Stromal cell of bone marrow (primary cell): ENCODE measurements around the gene TMEM225B.
A peak's percentile ranks its signal among the peaks of the same experiment; 100 is the strongest.
"Not testable (repeated sequence)": the region's sequence is repeated elsewhere in the genome, so short reads cannot be mapped to it uniquely, and the experiment has no call there.

Experiments
- DNase-seq: peaks from one replicate; pipeline ENCODE4 v3.0.0-alpha.2; 2012; ENCODE audit warnings: low read depth

Gene TMEM225B, protein sequence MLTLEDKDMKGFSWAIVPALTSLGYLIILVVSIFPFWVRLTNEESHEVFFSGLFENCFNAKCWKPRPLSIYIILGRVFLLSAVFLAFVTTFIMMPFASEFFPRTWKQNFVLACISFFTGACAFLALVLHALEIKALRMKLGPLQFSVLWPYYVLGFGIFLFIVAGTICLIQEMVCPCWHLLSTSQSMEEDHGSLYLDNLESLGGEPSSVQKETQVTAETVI

DNA sequence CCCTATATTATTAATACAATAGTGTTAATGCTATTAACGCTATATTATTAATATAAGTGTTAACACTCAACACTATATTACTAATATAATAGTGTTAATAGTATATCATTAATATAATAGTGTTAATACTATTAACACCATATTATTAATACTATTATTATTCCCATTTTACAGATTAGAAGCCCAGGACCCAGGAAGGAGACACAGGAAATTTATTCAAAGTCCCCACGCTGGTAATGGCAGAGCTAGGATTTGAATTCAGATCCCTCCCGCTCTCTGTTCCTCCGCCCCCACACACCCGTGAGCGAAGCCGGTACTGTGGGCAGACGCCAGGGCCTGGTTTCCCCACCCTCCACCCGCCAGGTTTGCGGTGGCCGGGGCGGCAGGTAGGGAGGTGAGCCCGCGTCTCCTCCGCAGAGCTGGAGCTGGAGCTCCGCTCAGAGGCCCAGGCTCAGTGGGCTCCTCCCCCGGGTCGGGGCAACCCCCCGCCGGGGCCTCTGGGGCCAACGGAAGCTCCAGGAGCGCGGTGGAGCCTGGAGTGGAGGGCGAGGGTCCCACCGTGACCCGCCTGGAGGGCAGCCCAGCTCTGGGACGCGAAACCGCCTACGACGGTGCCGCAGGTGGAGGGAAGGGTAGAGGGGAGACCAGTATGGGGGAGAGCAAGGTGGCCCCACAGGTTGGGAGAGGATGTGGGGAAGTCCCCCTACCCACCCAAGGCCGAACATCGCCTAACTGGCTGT, at the start of gene TMEM225B:
Gene TMEM225B, plus strand, starts transcription at position 506 of the 740 bp plus-strand sequence. CDS start 6,122 bp downstream, outside the sequence.
- DNase-seq, result no peak

DNA sequence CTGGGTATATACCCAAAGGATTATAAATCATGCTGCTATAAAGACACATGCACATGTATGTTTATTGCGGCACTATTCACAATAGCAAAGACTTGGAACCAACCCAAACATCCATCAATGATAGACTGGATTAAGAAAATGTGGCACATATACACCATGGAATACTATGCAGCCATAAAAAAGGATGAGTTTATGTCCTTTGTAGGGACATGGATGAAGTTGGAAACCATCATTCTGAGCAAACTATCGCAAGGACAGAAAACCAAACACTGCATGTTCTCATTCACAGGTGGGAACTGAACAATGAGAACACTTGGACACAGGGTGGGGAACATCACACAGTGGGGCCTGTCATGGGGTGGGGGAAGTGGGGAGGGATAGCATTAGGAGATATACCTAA, 48.5 kb upstream of the TMEM225B start:
- not testable (repeated sequence) for DNase-seq

DNA sequence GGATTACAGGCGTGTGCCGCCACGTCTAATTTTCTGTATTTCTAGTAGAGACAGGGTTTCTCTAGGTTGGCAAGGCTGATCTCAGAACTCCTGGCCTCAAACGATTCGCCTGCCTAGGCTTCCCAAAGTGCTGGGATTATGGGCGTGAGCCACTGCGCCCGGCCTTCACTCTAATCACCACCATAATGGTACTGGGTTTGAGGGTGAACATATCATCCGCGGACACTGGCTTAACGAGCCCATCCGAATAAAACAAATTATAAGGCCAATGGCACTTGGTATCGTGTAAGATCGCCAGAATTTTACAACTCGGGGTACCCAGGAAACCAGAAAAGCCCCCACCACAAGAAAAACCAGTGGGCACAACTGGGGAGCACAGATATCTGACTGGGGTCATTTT, 46.7 kb upstream of the TMEM225B start:
- DNase-seq, result no peak

DNA sequence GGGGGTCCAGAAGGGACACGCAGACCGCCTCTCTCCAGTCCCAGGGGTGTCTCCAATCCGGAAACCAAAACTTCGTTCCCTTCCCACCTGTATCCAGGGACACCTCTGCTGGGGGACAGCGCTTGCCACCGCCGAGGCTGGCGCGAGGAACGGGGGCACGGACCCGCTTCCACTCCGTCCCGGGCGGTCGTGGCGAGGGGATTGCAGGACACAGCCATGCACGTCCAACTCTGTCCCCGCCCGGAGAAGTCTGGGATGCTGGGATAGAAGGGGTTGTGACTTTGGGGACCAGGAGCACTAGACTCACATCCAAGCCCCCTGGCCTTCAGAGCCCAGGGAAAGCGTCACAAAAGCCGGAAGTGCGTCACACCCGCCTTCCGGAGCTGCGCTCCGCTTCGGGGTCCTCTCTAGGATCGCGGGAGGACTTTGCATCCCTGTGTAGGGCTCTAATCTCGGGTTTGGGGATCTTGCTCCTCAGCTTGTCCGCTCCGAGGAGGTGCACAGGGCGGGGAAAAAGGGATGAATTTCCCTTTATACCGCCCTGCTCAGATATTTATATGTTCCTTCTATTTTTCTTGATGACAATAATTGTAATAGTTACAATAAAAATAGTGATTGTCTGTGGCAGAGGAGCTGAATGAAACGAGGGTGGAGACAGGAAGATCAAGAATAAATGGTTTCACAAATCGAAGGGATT, 46.2 kb upstream of the TMEM225B start, which contains the start of gene FAM200A:
Gene FAM200A, minus strand, starts transcription at position 348 of the 697 bp plus-strand sequence. CDS start 3,707 bp downstream, outside the sequence.
- DNase-seq, result peak; percentile 91

DNA sequence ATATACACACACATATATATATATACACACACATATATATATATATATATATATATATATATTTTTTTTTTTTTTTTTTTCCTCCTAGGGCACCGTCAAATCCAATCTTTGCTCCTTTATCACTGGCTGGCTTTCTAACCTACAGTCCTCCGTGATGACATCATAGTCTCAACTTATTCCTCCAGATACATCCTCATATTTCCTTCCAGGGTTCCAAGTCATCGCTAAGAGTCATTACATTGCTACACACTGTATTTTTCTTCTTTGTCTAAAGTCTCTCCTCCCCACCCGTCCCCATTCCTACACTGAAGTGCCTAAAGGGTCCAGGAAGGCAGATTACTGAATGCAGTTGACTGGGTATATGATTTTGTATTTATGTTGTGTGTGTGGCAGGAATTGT, 45.0 kb upstream of the TMEM225B start:
- no peak for DNase-seq

DNA sequence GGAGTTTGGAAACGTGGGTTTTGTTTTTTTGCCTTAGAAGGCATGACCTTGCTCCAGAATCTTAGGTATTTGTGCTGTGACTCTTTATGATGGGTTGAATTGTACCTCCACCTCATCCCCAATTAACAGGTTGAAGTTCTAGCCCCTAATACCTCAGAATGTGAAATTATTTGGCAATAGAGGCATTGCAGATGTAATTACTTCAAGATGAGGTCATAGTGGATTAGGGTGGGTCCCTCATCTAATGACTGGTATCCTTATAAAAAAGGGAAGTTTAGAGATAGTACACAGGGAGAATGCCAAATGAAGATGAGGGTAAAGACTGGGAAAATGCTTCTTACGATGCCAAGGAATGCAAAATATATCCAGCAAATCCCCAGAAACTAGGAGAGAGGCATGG, 43.1 kb upstream of the TMEM225B start:
- no peak for DNase-seq

DNA sequence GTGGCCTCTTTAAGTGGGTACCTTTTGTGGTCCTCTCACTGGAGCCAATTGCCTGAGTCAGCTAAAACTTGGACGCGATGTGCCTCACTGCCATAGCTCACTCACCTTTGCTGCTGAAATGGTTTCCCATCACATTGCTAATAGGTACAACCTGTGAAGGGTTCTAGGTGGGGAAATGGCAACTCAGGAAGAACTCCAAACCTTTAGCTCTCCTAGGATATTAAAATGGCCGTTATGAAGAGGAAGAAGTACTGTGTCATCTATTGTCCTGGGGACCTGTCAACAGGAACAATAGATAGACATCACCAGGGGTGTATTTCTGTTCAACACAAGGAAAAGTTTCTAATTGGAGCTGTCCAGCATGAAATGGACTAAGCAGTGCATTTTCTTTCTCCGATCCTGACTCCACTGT, 40.9 kb upstream of the TMEM225B start:
- DNase-seq, result no peak

DNA sequence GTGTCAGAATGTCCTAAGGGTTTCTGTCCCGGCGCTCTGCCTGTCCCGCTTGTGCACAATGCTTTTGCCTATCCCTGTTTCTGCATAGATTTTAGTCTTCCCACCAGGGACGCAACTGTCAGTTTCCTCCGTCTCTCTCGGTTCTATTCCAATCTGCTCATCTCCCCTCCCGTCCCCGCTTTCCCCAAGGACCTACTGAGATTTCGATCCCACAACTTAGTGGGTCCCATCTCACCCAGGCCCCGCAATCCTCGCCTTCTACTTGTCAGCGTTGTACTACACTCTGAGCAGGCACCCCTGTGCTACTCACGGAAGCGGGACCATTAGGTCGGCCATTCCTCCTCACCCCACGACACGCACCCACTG, 40.1 kb upstream of the TMEM225B start:
- DNase-seq, result no peak

DNA sequence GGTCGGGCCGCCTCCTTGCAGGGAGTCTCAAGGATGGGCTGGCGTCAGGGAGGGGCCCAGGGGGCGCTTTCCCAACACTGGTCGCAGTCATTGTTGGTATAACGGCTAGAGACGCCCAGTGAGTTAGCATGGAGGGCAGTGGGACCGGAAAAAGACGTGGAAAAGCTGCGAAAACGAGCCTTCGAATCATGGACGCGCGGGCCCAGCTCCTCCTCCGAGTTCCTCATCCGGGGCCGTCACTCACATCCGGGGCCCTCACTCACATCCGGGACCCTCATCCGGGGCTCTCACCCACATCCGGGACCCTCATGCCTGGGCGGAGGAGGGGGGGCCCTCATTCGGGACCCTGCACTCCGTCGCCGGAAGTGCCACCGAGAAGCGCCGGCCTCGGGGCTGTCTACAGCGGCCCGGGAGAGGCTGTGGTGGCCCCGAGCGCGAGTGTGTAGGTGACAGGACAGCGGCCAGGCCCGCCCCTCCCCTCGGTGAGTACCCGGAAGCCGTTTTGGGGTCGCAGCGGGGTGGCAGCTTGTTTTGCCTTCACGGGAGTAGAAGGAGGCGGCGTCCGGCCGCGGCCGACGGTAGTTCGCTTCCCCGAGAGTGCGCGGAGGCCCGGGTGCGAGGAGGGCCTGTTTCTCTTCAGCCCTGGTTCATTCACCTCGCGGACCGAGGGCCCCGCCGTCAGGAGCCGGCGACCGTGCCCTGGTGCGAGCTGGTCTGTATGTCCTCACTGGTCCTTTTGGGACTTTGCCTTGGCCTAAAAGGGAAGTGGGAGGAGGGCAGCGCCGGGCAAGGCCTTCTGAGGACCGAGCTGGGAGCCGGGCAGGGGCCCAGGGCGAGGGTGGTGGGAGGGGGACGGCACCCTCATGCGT, 39.5 kb upstream of the TMEM225B start, which contains the start of gene ZNF655:
Gene ZNF655, plus strand, starts transcription at position 337 of the 869 bp plus-strand sequence. CDS start 1,918 bp downstream, outside the sequence.
- DNase-seq, result peak; percentile 72

DNA sequence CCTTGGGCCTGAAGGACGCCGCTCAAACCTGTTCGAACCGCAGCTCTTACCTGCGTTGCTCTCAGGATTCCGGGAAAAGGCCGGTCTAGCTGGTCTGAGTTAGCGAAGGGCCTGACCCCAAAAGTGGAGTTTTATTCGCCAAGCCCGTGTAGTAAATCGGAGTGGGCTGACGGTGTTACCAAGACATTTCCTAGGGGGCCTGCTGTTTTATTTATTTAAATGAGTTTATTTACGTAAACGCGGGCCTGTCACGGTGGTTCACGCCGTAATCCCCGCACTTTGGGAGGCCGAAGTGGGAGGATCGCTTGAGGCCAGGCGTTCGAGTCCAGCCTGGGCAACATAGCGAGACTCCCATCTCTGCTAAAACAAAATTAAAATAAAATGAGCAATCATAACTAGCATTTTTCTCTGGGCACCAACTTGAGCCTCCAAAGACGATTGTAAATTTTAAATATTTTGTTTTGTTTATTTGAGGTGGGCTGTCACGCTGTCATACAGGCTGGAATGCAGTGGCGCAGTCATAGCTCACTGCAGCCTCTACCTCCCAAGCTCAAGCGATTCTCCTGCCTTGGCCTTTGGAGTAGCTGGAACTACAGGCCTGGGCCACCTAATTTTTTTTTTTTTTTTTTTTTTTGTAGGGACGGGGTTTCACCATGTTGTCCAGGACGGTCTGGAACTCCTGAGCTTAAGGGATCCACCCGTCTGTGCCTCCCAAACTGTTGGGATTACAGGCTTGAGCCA, 38.7 kb upstream of the TMEM225B start:
- DNase-seq, result no peak

DNA sequence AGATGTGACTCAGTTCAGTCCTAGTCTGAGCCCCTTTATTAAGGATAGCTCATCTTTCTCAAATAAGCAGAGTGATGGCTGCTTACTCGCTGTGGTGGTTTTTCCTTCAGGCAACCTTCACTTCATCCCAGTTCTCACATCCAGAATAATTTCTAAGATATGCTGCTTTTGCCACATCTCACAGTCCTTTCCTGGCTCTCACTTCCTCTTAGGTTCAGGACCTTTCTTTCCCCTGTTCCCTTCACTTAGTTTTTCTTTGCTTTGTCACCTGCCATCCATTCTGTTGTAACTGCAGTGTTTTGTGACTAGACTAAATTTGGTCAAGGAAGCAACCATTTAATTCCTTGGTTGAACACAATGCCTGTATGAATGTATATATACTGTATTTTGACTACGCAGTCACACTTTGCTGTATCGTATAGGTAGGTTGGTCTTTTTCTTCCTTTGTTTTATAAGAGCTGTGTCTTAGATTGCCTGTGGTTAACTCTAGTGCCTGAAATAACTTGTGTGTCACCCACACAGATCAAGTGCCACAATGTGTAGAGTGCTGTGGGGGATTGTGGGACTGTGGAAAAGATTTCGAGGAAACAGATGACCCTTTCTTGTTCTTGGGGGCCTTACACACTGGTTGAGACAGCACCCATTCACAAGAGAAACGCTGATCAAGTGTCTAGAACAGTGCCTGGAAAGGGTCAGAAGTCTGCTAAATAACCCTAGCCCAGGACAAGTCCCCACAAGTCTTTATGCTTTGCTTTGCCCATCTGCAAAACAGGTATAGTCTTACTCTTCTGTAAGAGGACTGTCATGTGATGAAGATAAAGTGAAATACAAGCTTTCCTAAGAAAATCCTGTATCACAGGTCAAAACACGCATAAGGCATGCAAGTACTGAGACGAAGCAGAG, 37.0 kb upstream of the TMEM225B start:
- no peak for DNase-seq

DNA sequence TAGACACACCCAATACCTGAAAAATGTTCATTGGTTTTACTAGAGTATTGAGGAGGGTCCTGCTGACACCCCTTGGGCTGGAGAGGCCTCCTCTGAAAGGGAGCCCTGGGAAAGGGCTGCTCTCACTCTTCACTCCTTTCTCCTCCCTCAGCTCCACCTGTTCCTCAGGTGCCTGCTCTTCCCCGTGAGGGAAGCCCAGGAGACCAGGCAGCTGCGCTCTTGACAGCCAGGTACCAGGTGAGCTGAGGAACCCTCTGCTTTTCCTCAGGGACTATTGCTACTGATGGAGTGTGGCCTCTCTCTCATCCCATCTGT, 36.4 kb upstream of the TMEM225B start:
- no peak for DNase-seq

DNA sequence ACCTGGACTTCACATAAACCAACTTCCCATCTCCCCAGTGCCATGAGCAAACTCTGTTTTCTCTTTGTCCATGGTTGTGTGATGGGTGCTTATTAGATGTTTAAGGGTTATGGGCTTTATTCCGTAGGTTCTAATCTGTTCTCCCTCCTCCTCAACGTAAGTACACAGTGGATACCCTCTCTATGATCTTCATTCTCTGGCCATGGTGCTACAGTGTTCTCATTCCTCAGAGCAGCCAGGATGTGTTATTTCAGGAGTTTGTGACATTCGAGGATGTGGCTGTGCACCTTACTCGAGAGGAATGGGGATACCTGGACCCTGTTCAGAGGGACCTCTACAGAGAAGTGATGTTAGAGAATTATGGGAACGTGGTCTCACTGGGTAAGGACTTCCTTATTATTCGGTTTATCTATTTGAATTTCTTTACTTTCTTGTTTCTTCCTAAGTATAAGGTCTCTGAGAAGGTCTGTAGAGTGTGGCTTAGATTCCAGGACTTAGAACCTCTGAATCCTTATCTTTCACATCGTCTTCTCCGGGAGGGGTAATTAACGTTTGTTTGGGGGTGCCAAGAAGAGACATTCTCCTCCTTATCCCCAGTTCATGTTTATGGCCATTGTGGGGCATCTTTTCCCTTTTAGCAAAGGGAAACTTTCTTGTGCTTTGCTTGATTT, 35.8 kb upstream of the TMEM225B start:
- DNase-seq, result no peak

DNA sequence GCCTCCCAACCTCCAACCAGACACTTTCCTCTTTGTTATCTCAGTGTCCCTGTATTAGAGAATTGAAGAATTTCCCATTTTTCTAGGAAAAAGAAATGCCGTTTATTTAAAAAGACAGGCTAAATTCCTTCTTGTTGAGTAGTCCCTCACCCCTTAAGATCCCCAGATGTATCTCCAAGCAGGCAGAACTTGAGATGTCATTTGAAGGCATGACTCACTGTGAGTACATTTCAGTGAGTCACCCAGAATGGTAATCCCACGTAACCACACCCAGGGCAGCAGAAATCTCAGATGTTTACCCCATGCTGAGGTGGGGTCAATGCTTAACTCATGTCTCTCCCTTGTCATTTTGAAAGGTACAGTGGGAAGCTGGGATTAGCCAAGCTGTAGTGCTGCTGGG, 35.2 kb upstream of the TMEM225B start:
- DNase-seq, result peak; percentile 94

DNA sequence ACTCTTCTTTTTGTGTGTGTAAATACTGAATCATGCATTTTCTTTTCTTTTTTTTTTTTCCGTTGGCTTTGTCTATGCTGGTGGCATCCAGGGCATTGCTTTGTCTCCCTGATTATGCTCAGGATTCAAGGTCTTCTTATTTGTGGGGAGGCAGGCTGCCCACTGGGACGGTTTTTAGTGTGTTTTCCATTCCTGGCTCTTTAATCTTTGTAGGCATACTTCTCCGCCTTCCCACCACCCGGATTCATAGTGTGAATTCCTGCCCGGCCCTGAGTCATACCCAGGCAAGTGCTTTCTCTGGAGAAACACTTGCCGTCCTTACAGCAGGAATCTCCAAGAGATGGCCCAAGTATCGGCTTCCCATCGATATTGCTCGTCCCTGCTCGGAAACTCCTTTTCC, 34.4 kb upstream of the TMEM225B start:
- DNase-seq, result no peak

DNA sequence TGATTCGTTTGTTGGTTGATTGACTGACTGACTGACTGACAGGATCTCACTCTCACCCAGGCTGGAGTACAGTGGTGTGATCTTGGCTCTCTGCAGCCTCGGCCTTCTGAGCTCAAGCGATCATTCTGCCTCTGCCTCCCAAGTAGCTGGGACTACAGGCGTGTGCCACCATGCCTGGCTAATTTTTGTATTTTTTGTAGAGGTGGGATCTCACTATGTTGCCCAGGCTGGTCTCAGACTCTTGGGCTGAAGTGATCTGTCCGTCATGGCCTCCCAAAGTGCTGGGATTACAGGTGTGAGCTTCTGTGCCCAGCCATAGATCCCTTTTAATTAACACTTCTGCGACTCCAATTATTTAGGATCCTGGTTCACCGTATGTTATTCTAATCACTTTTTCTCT, 29.3 kb upstream of the TMEM225B start:
- not testable (repeated sequence) for DNase-seq

DNA sequence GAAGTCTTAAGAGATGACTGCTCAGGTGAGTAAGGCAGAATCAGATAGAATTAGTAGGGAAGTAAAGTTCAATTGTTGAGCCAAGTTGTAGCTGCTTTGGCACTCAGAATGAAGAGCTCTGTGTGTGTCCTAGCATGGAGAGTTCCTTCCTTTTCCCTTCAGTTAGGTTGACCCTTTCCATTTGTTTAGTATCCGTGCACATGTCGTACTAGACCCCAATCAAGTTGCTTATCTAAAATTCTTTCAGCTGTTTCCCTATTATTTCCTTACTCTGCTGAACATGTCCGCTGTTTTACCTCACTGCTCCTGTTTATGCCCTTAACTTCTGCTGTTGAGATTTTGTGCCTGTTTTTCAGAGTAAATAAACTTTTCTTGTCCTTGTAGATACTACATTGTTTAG, 26.3 kb upstream of the TMEM225B start:
- DNase-seq, result no peak

DNA sequence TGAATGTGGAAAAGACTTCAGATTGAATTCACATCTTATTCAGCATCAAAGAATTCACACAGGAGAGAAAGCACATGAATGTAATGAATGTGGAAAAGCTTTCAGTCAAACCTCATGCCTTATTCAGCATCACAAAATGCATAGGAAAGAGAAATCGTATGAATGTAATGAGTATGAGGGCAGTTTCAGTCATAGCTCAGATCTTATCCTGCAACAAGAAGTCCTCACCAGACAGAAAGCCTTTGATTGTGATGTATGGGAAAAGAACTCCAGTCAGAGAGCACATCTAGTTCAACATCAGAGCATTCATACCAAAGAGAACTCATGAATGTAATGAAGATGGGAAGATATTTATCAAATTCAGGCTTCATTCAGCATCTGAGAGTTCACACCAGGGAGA, 24.8 kb upstream of the TMEM225B start:
- DNase-seq, result no peak

DNA sequence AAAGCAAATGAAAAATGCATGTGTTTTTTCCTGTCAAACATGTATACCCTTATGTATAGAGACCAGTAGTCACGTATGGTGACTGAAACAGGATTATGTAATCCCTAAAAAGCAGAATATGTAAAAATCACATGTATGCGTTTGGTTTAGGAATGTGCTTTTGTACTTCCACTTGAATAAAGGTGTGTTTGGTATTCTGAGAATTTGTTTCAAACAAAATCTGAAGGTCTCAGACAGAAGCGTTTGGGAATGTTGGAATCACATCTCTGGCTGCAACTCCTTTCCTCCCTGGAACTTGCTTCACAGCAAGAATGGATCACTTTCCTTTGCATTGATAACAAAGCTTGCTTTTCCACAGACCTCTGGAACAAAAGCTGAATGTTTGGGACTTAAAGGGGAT, 21.8 kb upstream of the TMEM225B start:
- DNase-seq, result no peak
